Measurements from ENCODE around the gene IPPK. TPM values are rescaled to one million over a fixed set of nuclear protein-coding genes. Genes with fewer than 3 reads are reported as not detected.
A peak's percentile ranks its signal among the peaks of the same experiment; 100 is the strongest.

Gene IPPK
- total and polyA plus RNA-seq, 2 donors (not counting 1 experiment from before 2014, with no cell fraction given) = 6.8 to 8.7 TPM

GRCh38 chr9:92717201-92718085, 47.5 kb upstream of the IPPK start:
- Histone ChIP-seq H3K4me2 (replicated peaks; ENCODE audit: low read depth, low read length, poor library complexity, severe bottlenecking) (peak overlapping the region; percentile 3), H3K9ac (ENCODE audit: low read length) (no peak overlapping the region), H3K4me1 (ENCODE audit: control insufficient read depth in 2 of 2, insufficient read depth in 2 of 2, low read length in 2 of 2) (peaks cover 30 to 67% of the 10 kb centered on the region in 2 donors), H4K20me1 (ENCODE audit: control insufficient read depth, insufficient read depth, low read length, poor library complexity, severe bottlenecking) (peaks cover 41% of the 10 kb centered on the region), H3K9me3 (ENCODE audit: control extremely low read depth in 1 of 3, control insufficient read depth in 2 of 3, insufficient read depth in 1 of 3, low read length in 2 of 3) (no peaks in the 10 kb centered on the region), H2AFZ (ENCODE audit: insufficient read depth, low read depth, low read length, poor library complexity, severe bottlenecking) (no peak overlapping the region), H3K27me3 (replicated peaks in 1 of 4; ENCODE audit: control extremely low read depth in 1 of 4, control insufficient read depth in 3 of 4, insufficient read depth in 4 of 4, low read length in 3 of 4) (no peaks in the 10 kb centered on the region), H3K79me2 (ENCODE audit: control insufficient read depth, insufficient read depth, low read length) (peaks cover 66% of the 10 kb centered on the region), H3K36me3 (replicated peaks in 1 of 2; ENCODE audit: control extremely low read depth in 1 of 2, control insufficient read depth in 1 of 2, extremely low read depth in 1 of 2, insufficient read depth in 2 of 2, low read length in 1 of 2) (peaks cover 3 to 89% of the 10 kb centered on the region in 2 experiments), H3K4me3 (ENCODE audit: control extremely low read depth in 1 of 5, extremely low read depth in 1 of 5, insufficient read depth in 1 of 5, low read depth in 2 of 5, low read length in 4 of 5) (no peak overlapping the region), H3K27ac (ENCODE audit: low read length in 2 of 2) (no peak overlapping the region)
- CTCF ChIA-PET = interaction anchor here (1.0 to 10.2 kb wide), 15 partner anchors 12 to 237 kb away, joined by 3 to 203 read pairs (median 6); partner anchors contain the start of genes BICD2 and IPPK
- DNase-seq = no peak
- H3K9me3 Mint-ChIP-seq (ENCODE audit: insufficient read depth) = no peaks in the 10 kb centered on the region
- no peak for ATAC-seq (ENCODE audit: low read depth)
- intact Hi-C loops (cut with micrococcal nuclease) = loop anchor here (2.0 kb wide), 1 partner anchor 47 kb away; the partner anchor contains the start of gene BICD2
- H3K4me3 Mint-ChIP-seq = no peak overlapping the region
- peaks cover 56% of the 10 kb centered on the region for H3K4me1 Mint-ChIP-seq
- POLR2A ChIA-PET = interaction anchor here (1.2 to 1.6 kb wide), 2 partner anchors 46 to 53 kb away, joined by 3 to 4 read pairs; no protein-coding TSS in a partner anchor
- TF ChIP-seq EZH2 (IDR thresholded peaks at IDR 0.05; ENCODE audit: borderline replicate concordance, insufficient read depth, low read depth, low read length, poor library complexity, severe bottlenecking) (no peak), CTCF (IDR thresholded peaks at IDR 0.05) (no peak)
- H3K27me3 Mint-ChIP-seq = no peaks in the 10 kb centered on the region
- peak overlapping the region; percentile 20 for H3K27ac Mint-ChIP-seq
- WGBS (ENCODE audit: insufficient coverage) = 87% methylated on average over 19 of the region's 21 CpGs
